NCI-H1105 (cell line): ENCODE results near the gene MYO10.
"Not testable (repeated sequence)": the region's sequence is repeated elsewhere in the genome, so short reads cannot be mapped to it uniquely, and the experiment has no call there.

Experiments
- DNase-seq: peaks from one replicate; lab custom pipeline; 2025; lab: John Stamatoyannopoulos, UW

The MYO10 gene

GRCh38 chr5:16668631-16669030 lies 267.5 kb downstream of the MYO10 start:
- DNase-seq = no peak

GRCh38 chr5:16668194-16668593 lies 267.9 kb downstream of the MYO10 start:
- DNase-seq = no peak

- DNase-seq = peak; percentile 31
These were observed 269.1 kb downstream of the MYO10 start for GRCh38 chr5:16666883-16667398.

GRCh38 chr5:16666130-16666882 lies 269.8 kb downstream of the MYO10 start:
- no peak for DNase-seq

GRCh38 chr5:16665601-16666000 lies 270.5 kb downstream of the MYO10 start:
- no peak for DNase-seq

- DNase-seq = no peak
These were observed 271.7 kb downstream of the MYO10 start for GRCh38 chr5:16664368-16664767.

- DNase-seq = no peak
These were observed 272.2 kb downstream of the MYO10 start for GRCh38 chr5:16663840-16664239.

- DNase-seq = no peak
These were observed 274.4 kb downstream of the MYO10 start for GRCh38 chr5:16661713-16662112.

- no peak for DNase-seq
These were observed 275.1 kb downstream of the MYO10 start for GRCh38 chr5:16660982-16661381.

- DNase-seq = no peak
These were observed 276.6 kb downstream of the MYO10 start for GRCh38 chr5:16659536-16659935.

- no peak for DNase-seq
These were observed 279.4 kb downstream of the MYO10 start for GRCh38 chr5:16656561-16657191.

GRCh38 chr5:16654647-16655334 lies 281.3 kb downstream of the MYO10 start:
- DNase-seq = no peak

- not testable (repeated sequence) for DNase-seq
These were observed 287.3 kb downstream of the MYO10 start for GRCh38 chr5:16648739-16649138.

GRCh38 chr5:16644301-16644889 lies 291.7 kb downstream of the MYO10 start:
- no peak for DNase-seq

GRCh38 chr5:16642867-16643266 lies 293.2 kb downstream of the MYO10 start:
- no peak for DNase-seq

GRCh38 chr5:16639206-16639605 lies 296.9 kb downstream of the MYO10 start:
- DNase-seq = no peak

- no peak for DNase-seq
These were observed 307.7 kb downstream of the MYO10 start for GRCh38 chr5:16628376-16628775.

GRCh38 chr5:16626696-16627264 lies 309.3 kb downstream of the MYO10 start:
- no peak for DNase-seq

GRCh38 chr5:16625096-16625495 lies 311.0 kb downstream of the MYO10 start:
- DNase-seq = no peak

GRCh38 chr5:16619136-16619535 lies 317.0 kb downstream of the MYO10 start:
- no peak for DNase-seq

- DNase-seq = no peak
These were observed 317.8 kb downstream of the MYO10 start for GRCh38 chr5:16618138-16618897.
